Mammary epithelial cell (primary cell): ENCODE results near the gene WRAP73.

Experiments
- EZH2 ChIP-seq: IDR thresholded peaks from 2 replicates; pipeline ENCODE4 v1.6.1; 2012; ENCODE audit warnings: low read length, inconsistent platforms, borderline replicate concordance
- TF ChIP-seq, protein P1 (sequence below), 2 donors: IDR thresholded peaks in 1 of 2; conservative IDR thresholded peaks in 1 of 2; 2 replicates each; pipeline ENCODE4 v1.5.1; 2011 to 2012; ENCODE audit warnings: inconsistent platforms in 2 of 2, low read length in 2 of 2, mild to moderate bottlenecking in 2 of 2, control low read depth in 1 of 2, low read depth in 1 of 2; ENCODE audit not compliant: insufficient read depth in 1 of 2; ENCODE audit errors: extremely low read depth in 1 of 2

DNA sequence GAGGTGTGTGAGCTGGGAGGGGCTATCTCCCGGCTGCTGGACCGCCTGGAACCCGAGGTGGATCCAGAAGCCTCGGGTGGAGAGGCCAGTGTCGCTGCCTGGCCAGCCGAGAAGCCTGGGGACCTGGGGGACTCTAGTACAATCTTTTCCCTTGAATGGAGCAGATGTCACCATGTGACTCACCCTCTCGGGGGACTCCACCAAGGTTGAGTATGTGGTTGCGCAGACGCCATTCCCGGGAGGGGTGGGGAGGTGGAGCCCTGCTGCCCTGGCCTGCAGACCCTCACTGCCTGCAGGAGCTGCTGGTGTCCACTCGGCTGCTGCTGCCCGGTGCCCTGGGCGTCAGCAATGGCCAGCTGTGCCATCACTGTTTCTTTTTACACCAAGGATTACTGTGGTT is 42.7 kb upstream of the WRAP73 start:
- TF ChIP-seq, protein P1, sequence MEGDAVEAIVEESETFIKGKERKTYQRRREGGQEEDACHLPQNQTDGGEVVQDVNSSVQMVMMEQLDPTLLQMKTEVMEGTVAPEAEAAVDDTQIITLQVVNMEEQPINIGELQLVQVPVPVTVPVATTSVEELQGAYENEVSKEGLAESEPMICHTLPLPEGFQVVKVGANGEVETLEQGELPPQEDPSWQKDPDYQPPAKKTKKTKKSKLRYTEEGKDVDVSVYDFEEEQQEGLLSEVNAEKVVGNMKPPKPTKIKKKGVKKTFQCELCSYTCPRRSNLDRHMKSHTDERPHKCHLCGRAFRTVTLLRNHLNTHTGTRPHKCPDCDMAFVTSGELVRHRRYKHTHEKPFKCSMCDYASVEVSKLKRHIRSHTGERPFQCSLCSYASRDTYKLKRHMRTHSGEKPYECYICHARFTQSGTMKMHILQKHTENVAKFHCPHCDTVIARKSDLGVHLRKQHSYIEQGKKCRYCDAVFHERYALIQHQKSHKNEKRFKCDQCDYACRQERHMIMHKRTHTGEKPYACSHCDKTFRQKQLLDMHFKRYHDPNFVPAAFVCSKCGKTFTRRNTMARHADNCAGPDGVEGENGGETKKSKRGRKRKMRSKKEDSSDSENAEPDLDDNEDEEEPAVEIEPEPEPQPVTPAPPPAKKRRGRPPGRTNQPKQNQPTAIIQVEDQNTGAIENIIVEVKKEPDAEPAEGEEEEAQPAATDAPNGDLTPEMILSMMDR (conservative IDR thresholded peaks at IDR 0.05 in 1 of 2, IDR thresholded peaks at IDR 0.05 in 1 of 2; ENCODE audit: extremely low read depth in 1 of 2, insufficient read depth in 1 of 2, low read depth in 1 of 2, low read length in 2 of 2) = no peak
- no peak for TF ChIP-seq EZH2
